AG08395 (cell line): ENCODE measurements around the gene LPCAT2.
A peak's percentile ranks its signal among the peaks of the same experiment; 100 is the strongest.

Experiments
- DNase-seq: peaks from one replicate; pipeline ENCODE4 v3.0.0; 2012; ENCODE audit warnings: mixed read lengths, low spot score

Gene LPCAT2

GRCh38 chr16:55481023-55481422 lies 27.8 kb upstream of the LPCAT2 start:
- no peak for DNase-seq

GRCh38 chr16:55482056-55482455 lies 26.8 kb upstream of the LPCAT2 start:
- DNase-seq = no peak

GRCh38 chr16:55487048-55487803 lies 21.6 kb upstream of the LPCAT2 start:
- DNase-seq = peak; percentile 91

- DNase-seq = peak; percentile 7
These were observed 20.6 kb upstream of the LPCAT2 start for GRCh38 chr16:55488306-55488705.

- DNase-seq = no peak
These were observed 19.5 kb upstream of the LPCAT2 start for GRCh38 chr16:55489119-55489955.

- no peak for DNase-seq
These were observed 19.0 kb upstream of the LPCAT2 start for GRCh38 chr16:55489956-55490265.

GRCh38 chr16:55490301-55490700 lies 18.6 kb upstream of the LPCAT2 start:
- DNase-seq = no peak

GRCh38 chr16:55491691-55492090 lies 17.2 kb upstream of the LPCAT2 start:
- no peak for DNase-seq

- no peak for DNase-seq
These were observed 16.0 kb upstream of the LPCAT2 start for GRCh38 chr16:55492756-55493380.

GRCh38 chr16:55494994-55495421 lies 13.9 kb upstream of the LPCAT2 start:
- DNase-seq = peak; percentile 86

GRCh38 chr16:55495616-55496289 lies 13.1 kb upstream of the LPCAT2 start:
- DNase-seq = peak; percentile 54

- DNase-seq = no peak
These were observed 12.2 kb upstream of the LPCAT2 start for GRCh38 chr16:55496509-55497145.

- no peak for DNase-seq
These were observed 11.3 kb upstream of the LPCAT2 start for GRCh38 chr16:55497558-55497957.

GRCh38 chr16:55498101-55498500 lies 10.8 kb upstream of the LPCAT2 start:
- no peak for DNase-seq

GRCh38 chr16:55499281-55499680 lies 9.6 kb upstream of the LPCAT2 start:
- DNase-seq = no peak

- peak; percentile 93 for DNase-seq
These were observed 8.8 kb upstream of the LPCAT2 start for GRCh38 chr16:55499951-55500529.

GRCh38 chr16:55500530-55501011 lies 8.3 kb upstream of the LPCAT2 start:
- DNase-seq = peak; percentile 42

GRCh38 chr16:55501549-55502322 lies 7.1 kb upstream of the LPCAT2 start:
- DNase-seq = peak; percentile 17

- DNase-seq = peak; percentile 16
These were observed 6.0 kb upstream of the LPCAT2 start for GRCh38 chr16:55502801-55503366.
